ENCODE results near the gene ZNF106.

GRCh38 chr15:42367041-42367440, 123.9 kb downstream of the ZNF106 start:
- TF ChIP-seq YY1 (IDR thresholded peaks at IDR 0.05; ENCODE audit: insufficient read depth, insufficient read length) (no peak), SUZ12 (IDR thresholded peaks at IDR 0.05; ENCODE audit: extremely low read depth, insufficient read depth, insufficient read length) (no peak), ZNF274 (IDR thresholded peaks at IDR 0.05; ENCODE audit: low read depth, low read length) (no peak)

All from NT2/D1 (cell line).